GM21723 (cell line): Measurements from ENCODE around the gene ANO6.
"Not testable (repeated sequence)": the region's sequence is repeated elsewhere in the genome, so short reads cannot be mapped to it uniquely, and the experiment has no call there.

ENCODE experiments used
- ATAC-seq: cut with Tn5 transposase; IDR thresholded peaks from one replicate; pipeline ENCODE4 v1.9.1; 2021; ENCODE audit warnings: mild to moderate bottlenecking, moderate library complexity; ENCODE audit not compliant: unreplicated experiment

Gene ANO6

DNA sequence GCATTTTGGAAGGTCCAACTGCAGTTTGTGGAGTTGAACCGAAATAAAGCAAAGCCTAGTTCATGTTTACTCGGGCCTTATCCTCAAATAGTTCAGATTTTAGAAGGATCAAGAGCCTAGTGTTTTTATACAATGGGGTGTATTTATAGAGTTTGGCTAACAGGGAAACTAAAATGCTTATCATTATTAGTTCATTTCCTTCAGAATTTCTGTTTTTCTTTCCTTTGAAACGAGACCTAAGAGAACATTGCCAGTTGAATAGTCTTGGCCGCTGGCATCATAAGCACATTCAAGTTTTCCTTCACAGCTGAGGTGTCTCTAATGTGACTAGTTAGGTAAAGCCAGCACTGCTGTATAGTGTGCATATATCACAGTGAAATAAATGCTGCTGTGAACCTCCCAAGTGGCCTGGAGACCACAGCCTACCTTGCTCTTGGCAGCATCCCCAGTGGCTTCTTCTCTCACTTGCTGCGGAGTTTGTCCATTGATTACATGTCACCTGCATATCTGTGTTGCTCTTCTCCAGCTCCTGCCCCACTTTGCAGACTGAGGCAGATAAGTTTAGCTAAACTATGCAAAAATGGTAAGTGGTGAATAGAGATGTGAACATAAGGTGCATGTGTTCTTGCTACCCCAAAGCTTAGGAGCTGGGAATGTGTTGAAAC, 88.8 kb downstream of the ANO6 start:
- no peak for ATAC-seq

DNA sequence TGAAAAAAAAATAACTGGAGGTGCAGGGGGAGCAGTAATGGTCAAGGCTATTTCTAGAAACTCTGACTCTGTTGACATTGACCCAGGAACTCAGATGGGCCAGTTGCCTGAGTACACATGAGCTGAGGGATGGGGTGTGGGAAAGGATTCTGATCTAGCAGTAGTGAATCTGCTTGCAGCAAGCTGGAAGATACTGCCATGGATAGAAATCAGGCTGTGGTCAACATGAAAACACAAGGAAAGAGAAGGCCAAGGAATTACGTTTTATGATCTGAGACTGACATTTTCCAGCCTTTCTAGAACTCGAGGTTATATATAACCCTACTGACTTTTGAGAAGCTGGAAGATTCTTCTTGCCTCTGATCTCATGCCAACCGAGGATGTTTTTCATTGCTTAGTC, 90.0 kb downstream of the ANO6 start:
- no peak for ATAC-seq

DNA sequence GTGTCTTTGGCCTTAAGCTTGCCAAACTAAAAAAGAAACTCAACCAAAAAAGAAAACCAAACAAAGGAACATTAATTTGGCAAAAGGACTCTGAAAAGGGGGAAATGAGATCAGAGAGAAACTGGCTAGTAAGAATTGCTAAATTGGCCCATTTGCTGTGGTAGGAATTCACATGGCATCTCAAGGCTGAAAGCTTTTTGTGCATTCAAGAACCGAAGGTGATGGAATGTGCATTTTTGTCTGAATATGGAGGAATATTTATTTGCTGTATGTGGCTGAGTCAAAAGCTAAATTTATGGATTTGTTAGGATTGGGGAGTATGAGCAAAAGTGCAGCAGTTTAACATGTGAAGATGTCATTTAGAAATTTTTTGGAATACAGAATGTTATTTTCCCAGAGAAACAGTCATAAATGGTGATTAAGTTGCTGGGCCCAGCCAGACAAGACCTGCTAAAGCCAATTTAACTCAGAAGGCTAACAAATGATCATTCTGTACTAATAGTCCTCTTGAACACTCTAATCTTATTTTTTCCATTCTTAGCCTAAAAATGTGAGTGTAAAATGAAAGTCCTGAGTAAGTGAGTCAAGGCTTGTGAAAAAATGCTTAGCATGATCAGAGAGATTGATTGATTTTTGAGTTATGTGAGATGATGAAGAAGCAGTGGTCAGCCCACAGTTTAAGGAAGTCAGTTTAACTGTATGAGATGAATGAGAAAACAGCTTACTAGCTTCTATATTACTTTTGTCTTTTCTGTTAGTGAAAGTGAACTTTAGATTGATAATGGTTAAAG, 94.1 kb downstream of the ANO6 start:
- ATAC-seq, result no peak

DNA sequence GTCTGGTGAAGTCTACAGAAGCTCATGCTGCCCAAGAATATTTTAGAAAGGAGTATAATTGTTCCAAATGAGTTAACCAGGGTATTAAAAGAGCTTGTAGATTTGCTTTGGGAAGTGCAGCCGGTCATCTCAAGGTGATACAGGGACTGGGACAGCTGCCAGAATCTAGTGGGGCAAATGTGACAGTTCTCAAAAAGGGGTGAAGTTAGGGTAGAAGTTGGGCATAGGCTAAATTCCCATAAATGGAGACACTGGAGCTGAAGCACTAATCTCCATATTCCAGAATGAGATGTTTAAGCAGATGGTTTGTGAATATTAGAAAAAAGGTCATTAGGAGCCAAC, 94.7 kb downstream of the ANO6 start:
- no peak for ATAC-seq

DNA sequence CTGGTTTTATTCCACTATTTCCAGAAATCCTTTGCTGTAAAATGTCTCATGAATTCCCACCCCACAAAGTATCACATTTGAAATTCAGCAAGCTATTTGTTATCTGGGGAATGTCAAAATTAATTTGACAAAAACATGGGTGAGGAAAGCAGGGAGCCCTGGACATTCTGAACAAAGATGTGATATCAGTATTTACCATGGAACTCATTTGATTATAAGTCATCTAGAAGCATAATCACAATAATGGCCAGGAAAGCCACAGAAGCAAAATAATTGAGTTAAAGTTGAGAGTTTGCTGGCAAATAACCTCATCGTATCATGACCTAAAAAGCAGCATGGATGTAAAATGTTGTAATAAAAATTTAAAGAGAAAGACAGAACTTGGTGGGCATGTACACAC, 96.1 kb downstream of the ANO6 start:
- ATAC-seq, result no peak

DNA sequence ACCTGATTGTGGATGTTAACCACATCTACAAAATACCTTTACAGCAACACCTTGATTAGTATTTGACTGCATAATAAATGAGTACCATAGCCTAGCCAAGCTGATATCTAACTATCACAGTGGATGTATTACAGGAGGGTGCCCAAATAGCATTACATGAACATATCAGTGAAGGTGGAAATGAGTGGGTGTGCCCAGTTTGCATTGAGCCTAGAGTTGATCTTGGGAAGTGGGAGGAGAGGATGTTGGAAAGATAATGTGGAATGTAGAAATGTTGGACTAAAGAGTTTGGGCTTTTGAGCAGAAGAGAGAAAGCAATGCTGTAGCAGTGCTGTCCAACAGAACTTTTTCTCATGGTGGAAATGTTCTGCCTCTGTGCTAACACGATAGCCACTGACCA, 98.9 kb downstream of the ANO6 start:
- no peak for ATAC-seq

DNA sequence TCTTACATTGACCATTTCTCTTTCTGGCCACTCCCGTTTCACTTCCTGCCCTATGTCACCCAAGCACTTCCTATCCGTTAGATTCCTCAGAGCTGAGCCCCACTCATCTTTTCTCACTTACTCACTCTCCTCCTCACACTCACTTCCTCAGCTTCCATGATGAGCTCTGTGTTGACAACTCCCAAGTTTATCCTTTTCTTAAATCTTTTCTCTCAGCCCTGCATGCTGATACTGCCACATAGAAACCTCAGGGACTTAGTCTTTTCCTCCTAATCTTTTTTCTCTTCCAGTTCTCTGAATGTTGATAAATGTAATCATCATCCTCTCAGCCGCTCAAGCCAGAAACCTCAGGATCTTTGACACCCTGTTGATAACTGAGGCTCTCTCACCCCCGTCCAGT, 99.6 kb downstream of the ANO6 start:
- no peak for ATAC-seq

DNA sequence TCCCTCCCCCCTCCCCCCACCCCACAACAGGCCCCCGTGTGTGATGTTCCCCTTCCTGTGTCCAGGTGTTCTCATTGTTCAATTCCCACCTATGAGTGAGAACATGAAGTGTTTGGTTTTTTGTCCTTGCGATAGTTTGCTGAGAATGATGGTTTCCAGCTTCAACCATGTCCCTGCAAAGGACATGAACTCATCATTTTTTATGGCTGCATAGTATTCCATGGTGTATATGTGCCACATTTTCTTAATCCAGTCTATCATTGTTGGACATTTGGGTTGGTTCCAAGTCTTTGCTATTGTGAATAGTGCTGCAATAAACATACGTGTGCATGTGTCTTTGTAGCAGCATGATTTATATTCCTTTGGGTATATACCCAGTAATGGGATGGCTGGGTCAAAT, 101.4 kb downstream of the ANO6 start:
- ATAC-seq, result not testable (repeated sequence)

DNA sequence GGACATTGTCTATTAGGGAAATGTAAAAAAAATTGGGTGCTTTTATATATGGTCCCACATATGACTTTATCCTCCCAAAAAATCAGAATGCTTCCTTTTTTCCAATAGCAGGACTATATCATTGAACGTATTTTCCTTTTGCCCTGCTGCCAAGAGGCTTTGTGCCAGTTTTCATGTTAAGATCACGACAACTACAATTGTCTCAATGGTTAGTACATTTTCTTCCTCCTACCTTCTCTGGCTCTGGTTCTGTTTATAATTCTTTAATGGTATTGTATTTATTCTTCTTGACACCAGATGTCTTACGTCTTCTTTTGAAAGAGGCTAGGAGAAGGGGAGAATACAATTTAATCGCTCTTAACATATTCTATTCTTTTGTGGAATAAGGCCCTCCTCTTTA, 106.9 kb downstream of the ANO6 start:
- ATAC-seq, result no peak

DNA sequence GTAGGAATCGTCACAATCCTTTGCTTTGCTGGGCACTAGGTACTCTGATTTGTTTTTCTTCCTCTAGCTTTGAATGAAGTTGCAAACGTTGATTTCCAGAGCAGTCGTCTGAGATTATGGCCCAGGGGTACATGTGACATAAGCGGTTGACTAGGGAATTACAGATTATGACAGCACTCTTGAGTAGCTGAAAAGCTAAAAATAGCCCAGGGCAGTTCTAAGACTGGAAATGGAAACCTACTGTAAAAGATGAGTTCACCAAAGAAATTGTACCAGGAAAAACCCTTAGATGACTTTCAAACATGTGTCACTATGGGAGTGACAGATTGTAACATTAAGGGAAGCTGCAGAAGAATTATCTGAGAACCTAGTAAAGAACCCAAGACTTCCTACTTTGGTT, 108.5 kb downstream of the ANO6 start:
- no peak for ATAC-seq

DNA sequence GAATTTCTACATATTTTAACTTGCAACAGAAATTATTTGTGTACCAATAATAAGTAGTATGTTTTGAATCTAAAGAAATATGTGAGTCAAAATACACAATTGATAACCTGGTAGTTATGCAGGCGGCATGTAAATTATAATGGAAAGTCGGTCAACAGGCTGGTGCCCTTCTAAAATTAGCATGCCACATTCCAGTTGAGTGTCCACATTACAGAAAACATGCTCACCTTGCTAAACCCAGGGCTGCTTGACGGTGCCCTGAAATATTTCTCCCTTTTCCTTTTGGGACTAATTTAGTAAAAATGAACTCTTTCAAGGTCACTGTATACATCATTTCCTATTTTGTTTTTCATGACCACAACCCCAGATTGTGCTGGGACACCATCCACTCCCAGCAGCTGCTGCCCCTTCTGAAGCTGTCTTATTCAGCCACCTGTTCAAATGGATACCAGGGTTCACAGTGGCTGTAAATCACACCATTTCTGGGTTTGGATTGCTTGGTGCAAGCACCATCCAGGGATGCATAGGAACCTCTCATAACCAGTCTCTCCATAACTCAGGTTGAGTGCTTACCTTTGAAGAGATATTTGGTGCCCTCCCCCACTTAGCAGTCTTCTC, 110.6 kb downstream of the ANO6 start:
- ATAC-seq, result no peak

DNA sequence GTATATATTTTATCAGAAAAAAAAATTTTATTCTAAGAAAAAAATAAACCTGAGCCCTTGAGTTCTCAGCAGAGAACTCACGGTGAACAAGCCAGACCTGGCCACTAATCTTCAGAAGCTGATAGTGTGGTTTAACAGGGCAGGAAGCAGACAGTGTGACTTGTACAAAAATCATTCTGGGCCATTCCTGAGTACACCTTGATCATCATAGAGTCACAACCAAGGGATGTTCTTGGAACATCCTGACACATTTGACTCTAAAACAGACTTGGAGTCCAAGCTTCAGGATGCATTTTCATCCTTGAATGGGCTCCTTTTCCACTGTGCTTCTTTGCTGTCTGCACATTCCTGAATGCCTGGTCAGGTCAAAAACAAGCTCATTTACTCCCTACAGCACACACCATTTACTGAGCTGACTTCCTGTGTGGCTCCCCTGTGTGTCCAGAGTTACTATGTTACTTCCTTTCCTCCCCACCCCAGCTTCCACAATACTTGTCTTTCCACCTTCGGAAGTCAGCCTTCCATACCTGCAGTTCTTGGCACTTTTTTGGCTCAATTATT, 112.0 kb downstream of the ANO6 start:
- ATAC-seq, result no peak

DNA sequence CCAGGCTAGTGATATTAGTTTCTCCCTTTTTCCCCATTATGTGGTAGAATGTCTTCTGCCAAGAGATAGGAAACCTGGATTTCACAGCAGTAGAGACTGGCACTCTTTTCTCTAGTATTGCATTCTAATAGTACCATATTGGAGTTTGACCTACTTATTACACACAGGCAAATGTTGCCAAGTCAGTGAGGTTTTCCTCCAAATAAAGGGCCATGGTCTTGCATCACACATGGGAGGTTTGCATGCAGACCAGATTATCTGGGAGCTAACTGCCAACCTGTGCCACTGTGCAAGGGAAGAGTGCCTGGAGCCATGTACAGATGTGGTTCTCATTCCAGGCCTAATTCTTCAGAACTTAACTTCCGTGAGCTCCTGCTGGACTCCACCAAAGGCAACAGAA, 113.3 kb downstream of the ANO6 start:
- no peak for ATAC-seq

DNA sequence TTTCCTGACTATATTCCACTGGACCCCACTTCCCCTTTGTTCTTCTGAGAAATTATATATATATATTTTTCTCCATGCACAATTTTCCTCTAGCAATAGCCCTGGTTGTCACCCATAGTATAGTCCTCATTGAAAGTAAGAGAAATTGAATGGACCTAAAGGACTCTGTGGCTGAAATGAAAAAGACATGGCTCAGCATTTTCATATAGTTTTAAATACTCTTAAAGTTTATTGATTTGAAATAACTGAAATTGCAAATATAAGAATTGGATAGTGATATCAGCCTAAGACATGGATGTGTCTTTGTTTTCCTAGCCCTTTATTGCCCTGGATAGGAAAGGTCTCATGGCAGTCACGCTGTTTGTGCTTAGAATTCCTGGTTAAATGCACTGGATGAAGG, 113.8 kb downstream of the ANO6 start:
- no peak for ATAC-seq

DNA sequence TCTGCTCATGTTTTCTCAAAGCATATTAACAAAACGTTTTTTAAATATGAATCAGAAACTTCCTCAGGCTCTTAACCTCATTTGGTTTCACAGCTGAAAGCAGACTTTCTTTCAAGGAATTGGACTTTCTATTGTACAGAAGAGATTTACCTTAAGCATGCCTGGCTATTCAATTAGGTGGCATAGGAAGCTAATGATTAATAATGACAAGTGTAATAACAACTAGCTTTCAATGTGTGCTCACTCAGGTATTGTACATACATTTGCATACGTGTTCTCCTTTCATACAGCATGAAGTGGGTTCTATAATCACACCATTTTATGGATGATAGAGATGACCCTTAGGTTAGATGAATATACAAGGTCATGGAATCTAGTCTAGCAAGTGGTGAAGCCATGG, 115.7 kb downstream of the ANO6 start:
- ATAC-seq, result no peak

DNA sequence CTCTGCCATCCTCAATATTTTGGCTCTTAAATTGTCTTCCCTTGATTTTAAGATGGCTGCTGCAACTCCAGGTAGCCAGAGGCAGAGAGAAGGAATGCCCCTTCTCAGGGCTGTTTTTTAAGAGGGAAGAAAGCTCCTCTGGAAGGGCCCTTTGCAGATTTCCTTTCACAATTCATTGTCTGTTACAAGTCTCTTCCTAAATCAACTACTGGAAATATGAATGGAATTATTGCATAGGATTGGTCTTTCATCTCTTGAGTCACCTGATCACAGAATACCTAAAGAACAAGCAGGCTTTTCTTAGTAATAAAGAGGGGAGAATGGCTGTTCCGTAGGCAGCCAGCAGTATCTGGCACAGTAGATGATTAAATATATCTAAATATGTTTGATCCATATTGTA, 118.5 kb downstream of the ANO6 start:
- no peak for ATAC-seq

DNA sequence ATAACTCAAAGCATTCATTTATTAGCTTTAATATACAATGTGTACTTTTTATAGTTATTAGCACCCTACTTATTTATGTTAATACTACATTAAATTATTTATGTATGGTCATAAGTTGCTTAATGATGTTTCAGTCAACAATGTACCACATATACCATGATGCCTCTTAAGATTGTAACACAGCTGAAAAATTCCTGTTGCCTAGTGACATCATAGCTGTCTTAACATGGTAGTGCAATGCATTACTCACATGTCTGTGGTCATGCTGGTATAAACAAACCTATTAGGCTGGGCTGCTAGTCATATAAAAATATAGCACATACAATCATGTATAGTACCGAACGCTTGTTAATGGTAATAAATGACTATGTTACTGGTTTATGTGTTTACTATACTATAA, 120.4 kb downstream of the ANO6 start:
- no peak for ATAC-seq

DNA sequence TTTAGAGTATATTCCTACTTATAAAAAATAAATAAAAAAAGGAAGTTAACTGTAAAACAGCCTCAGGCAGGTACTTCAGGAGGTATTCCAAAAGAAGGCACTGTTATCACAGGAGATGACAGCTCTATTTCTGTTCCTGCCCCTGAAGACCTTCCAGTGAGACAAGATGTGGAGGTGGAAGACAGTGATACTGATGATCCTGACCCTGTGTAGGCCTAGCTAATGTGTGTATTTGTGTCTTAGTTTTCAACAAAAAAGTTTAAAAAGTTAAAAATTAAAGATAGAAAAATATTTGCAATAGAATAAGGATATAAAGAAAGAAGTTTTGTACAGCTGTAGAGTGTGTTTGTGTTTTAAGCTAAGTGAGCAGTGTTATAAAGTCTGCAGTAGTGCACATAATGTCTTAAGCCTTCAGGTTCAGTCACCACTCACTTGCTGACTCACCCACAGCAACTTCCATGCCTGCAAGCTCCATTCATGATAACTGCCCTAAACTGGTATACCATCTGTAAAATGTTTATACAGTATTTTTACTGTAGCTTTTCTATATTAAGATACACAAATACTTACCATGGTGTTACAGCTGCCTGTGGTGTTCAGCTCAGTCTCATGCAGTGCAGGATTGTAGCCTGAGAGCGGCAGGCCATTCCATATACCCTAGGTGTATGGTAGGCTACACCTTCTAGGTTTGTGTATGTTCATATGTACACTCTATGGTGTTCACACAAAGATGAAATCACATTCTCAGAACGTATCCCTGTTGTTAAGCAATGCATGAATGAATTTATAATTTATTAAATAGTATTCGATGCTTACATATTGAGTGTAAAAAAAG, 121.1 kb downstream of the ANO6 start:
- no peak for ATAC-seq

DNA sequence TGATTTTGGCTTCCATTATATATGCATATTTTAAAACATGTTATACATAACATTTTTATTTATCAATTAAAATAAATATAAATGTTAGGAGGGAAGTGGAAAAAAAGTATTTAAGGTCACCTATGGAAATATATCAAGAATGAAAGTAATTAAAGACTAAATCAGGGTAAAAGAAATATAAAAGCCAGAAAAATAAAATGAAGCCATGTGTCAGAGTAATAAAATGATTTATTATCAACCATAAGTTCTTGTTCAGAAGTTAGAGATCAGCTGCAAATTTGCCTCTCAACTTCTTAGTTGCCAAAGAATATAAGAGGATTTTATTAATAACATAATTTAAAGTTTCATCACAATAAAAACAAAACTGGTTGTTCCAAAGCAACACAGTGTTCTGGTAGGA, 121.9 kb downstream of the ANO6 start:
- no peak for ATAC-seq

DNA sequence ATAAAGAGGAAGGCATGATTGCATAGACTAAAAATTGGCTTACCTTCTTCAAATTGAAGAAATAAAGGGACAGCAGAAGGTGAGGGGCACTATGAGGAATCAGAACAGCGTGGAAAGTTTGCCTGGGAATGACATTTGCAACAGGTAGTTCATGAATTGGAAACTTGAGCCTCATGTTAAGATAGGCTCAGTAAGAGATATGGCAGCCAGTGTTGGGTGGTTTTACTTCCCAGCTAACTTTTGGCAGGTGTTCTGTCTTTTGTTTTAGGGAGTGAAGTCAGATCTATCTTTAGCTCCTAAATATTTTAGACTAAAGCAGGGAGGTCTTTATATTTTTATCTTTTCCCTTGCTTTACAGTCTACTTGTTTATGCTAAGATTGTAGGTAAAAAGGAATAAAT, 122.4 kb downstream of the ANO6 start:
- ATAC-seq, result no peak

DNA sequence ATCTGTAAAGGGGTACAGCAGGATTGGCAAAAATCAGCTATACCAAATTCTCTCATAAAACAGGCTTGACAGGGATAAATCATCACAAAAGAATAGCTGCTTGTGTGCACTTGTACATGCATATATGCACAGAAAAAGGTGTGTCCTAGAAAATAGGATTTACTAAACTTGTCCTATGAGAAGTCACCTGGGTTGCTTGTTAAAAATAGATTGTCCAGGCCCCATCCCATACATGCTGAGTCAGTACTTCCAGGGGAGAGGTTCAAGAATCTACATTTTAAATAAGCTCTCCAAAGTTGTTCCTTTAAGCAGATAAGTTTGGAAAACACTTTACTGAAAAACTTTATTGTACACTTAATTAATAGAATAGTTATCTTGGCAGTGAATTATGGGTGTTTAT, 123.1 kb downstream of the ANO6 start:
- ATAC-seq, result no peak
